ENCODE results near the gene TAF3. TPM values are rescaled to one million over a fixed set of nuclear protein-coding genes. Genes with fewer than 3 reads are reported as not detected.

The TAF3 gene
- total and polyA plus RNA-seq, 11 donors, result 5.7 to 14.0 (median 10.3) TPM

GRCh38 chr10:8035641-8036470 lies 217.6 kb downstream of the TAF3 start:
- H3K9me3 ChIP-seq, result no peaks in the 10 kb centered on the region
- DNase-seq (no peak), ATAC-seq (no peak)
- H3K36me3 ChIP-seq, result no peaks in the 10 kb centered on the region
- no peak overlapping the region for H3K4me3 ChIP-seq
- TF ChIP-seq POLR2A (IDR thresholded peaks at IDR 0.05) (no peak), CTCF (IDR thresholded peaks at IDR 0.05) (no peak)
- peaks cover 0 to 44% (median 16%) of the 10 kb centered on the region in 12 donors for H3K4me1 ChIP-seq
- H3K27me3 ChIP-seq, result peaks cover 61 to 100% (median 94%) of the 10 kb centered on the region in 9 donors
- intact Hi-C loops (cut with DNase I), result loop anchor here in 1 of 10 donors (10.0 kb wide), 1 partner anchor 1169 kb away; no protein-coding TSS in a partner anchor
- no peak overlapping the region for H3K27ac ChIP-seq
- 5 to 10% (median 6%) methylated on average over 34 to 47 of the region's 47 CpGs for WGBS, 4 donors

GRCh38 chr10:8036506-8037198 lies 218.3 kb downstream of the TAF3 start:
- Histone ChIP-seq H3K27ac (no peak overlapping the region), H3K9me3 (no peaks in the 10 kb centered on the region), H3K36me3 (no peaks in the 10 kb centered on the region), H3K4me1 (peaks cover 0 to 44% (median 16%) of the 10 kb centered on the region in 12 donors), H3K4me3 (no peak overlapping the region), H3K27me3 (peaks cover 65 to 100% (median 97%) of the 10 kb centered on the region in 9 donors)
- intact Hi-C loops (cut with DNase I), result loop anchor here in 1 of 10 donors (10.0 kb wide), 1 partner anchor 1168 kb away; no protein-coding TSS in a partner anchor
- DNase-seq (no peak), ATAC-seq (no peak)
- 7 to 16% (median 9%) methylated on average over 12 to 18 of the region's 18 CpGs for WGBS, 4 donors
- TF ChIP-seq CTCF (IDR thresholded peaks at IDR 0.05) (no peak), POLR2A (IDR thresholded peaks at IDR 0.05) (no peak)

- TF ChIP-seq POLR2A (IDR thresholded peaks at IDR 0.05), result no peak
- TF ChIP-seq CTCF (IDR thresholded peaks at IDR 0.05), result no peak
- H3K27ac ChIP-seq, result no peak overlapping the region
- no peaks in the 10 kb centered on the region for H3K9me3 ChIP-seq
- intact Hi-C loops (cut with DNase I), result loop anchor here in 1 of 10 donors (10.0 kb wide), 1 partner anchor 1168 kb away; no protein-coding TSS in a partner anchor
- 4 to 7% (median 5%) methylated on average over 32 of the region's 32 CpGs for WGBS, 4 donors
- DNase-seq (no peak), ATAC-seq (no peak)
- H3K4me3 ChIP-seq, result no peak overlapping the region
- peaks cover 72 to 100% (median 98%) of the 10 kb centered on the region in 9 donors for H3K27me3 ChIP-seq
- H3K4me1 ChIP-seq, result peaks cover 0 to 44% (median 16%) of the 10 kb centered on the region in 12 donors
- H3K36me3 ChIP-seq, result no peaks in the 10 kb centered on the region
These were observed 219.0 kb downstream of the TAF3 start for GRCh38 chr10:8037199-8037801.
